Right atrium auricular region (tissue), 2 donors: ENCODE measurements around the gene POLE. TPM values are rescaled to one million over a fixed set of nuclear protein-coding genes. Genes with fewer than 3 reads are reported as not detected.

Source experiments
- DNase-seq: peaks from one replicate; pipeline ENCODE4 v3.0.0-alpha.2; 2019; ENCODE audit warnings: low spot score
- H3K27ac ChIP-seq, 2 donors: fragments of 200-600 bp; sonication (generic); 1 replicate in 1 of 2; 2 replicates in 1 of 2; pipeline ENCODE4 v1.5.1; 2016 to 2019
- H3K27me3 ChIP-seq, 2 donors: fragments of 200-600 bp; sonication (generic); one replicate each; pipeline versions ENCODE4 v1.5.1 to v1.6.0; 2017 to 2019
- H3K36me3 ChIP-seq: fragments of 200-600 bp; sonication (generic); one replicate; pipeline ENCODE4 v1.5.1; 2016
- H3K4me1 ChIP-seq, 2 donors: fragments of 200-600 bp; sonication (generic); one replicate each; pipeline versions ENCODE4 v1.5.1 to v1.6.0; 2017 to 2019
- H3K4me3 ChIP-seq, 2 donors: fragments of 200-600 bp; sonication (generic); 1 replicate in 1 of 2; 2 replicates in 1 of 2; pipeline ENCODE4 v1.5.1; 2017 to 2019; ENCODE audit warnings: mild to moderate bottlenecking in 1 of 2, moderate library complexity in 1 of 2
- H3K9me3 ChIP-seq, 2 donors: fragments of 200-600 bp; sonication (generic); one replicate each; pipeline ENCODE4 v1.5.1; 2019
- total RNA-seq, 2 donors: library from RNA; depleted of rRNA; stranded (reverse); fragments of >200 nt; gene quantifications; one replicate each; pipeline ENCODE4 v1.1.0, GENCODE V29; 2016
- TF ChIP-seq, protein P1 (sequence below), 2 donors: fragments of 200-600 bp; sonication (generic); IDR thresholded peaks; one replicate each; pipeline ENCODE4 v1.5.1; 2019; ENCODE audit warnings: antibody characterized with exemption in 2 of 2

Gene POLE
- total RNA-seq, 2 donors from 2014 or later, result 10.2 to 13.9 TPM

DNA sequence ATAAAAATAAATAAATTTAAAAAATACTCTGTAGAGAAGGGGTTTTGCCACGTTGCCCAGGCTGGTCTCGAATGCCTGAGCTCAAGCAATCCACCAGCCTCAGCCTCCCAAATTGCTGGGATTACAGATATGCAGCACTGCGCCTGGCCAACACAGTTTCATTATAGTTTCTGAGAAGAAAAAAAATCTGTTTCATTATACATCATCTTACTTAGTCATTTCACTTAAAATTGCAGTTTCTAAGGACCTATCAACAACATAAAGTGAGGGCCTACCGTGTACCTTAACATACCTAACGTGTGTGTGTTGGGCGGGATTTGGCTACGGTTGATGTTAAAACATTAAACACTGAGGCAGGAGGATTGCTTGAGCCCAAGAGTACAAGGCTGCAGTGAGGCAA lies 40.3 kb downstream of the POLE start:
- no peak for DNase-seq
- peaks cover 37% of the 10 kb centered on the region for H3K36me3 ChIP-seq
- no peaks in the 10 kb centered on the region for H3K4me1 ChIP-seq
- TF ChIP-seq, protein P1, sequence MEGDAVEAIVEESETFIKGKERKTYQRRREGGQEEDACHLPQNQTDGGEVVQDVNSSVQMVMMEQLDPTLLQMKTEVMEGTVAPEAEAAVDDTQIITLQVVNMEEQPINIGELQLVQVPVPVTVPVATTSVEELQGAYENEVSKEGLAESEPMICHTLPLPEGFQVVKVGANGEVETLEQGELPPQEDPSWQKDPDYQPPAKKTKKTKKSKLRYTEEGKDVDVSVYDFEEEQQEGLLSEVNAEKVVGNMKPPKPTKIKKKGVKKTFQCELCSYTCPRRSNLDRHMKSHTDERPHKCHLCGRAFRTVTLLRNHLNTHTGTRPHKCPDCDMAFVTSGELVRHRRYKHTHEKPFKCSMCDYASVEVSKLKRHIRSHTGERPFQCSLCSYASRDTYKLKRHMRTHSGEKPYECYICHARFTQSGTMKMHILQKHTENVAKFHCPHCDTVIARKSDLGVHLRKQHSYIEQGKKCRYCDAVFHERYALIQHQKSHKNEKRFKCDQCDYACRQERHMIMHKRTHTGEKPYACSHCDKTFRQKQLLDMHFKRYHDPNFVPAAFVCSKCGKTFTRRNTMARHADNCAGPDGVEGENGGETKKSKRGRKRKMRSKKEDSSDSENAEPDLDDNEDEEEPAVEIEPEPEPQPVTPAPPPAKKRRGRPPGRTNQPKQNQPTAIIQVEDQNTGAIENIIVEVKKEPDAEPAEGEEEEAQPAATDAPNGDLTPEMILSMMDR (IDR thresholded peaks at IDR 0.05), result no peak
- no peak overlapping the region for H3K4me3 ChIP-seq
- H3K9me3 ChIP-seq, result no peaks in the 10 kb centered on the region
- H3K27me3 ChIP-seq, result no peaks in the 10 kb centered on the region
- no peak overlapping the region for H3K27ac ChIP-seq

DNA sequence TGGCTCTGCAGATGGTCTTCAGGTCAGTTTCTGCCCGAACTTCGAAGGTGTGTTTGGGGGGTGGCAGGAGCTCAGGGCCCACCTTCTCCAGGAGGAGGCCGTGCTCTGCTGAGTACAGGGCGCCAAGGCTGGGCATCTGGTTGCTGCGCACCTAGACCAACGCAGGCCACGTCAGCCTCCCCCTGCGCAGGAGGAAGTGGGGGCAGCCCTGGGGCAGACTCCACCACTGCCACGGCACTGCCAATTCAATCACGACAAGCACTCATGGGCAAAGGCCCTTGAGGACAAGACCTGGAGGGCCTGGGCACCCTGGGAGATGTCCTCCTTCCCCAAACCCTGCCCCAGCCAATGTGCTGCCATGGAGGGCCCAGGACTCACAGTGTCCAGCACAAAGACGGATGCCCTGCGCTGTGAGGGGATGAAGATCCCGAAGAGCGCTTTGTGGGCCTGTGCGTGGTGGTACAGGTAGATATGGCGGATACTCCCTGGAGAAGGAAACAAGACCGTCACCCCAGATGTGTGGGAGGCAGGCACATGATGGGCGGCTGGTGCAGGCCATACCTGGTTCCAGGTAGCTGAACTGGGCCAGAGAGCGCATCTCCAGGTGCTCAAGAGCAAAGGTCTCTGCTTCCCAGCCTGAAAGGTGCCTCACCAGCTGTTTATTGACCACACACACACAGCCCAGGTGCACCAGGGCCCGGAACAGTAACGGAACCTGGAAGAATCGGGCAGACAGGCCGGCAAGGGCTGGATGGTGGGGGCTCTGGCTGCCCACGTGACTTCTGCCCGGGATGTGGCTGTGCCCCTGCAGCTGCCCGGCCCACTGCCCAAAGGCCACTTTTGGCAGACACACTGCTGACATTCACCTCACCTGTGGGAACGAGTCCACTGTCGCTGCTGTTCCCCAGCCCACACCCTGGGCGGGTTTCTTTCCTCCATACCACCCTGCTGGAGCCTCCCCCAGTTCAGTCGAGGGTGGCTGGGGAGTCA lies 44.0 kb downstream of the POLE start:
- H3K4me3 ChIP-seq, result no peak overlapping the region
- H3K9me3 ChIP-seq, result no peaks in the 10 kb centered on the region
- no peak overlapping the region for H3K27ac ChIP-seq
- H3K36me3 ChIP-seq, result peaks cover 29% of the 10 kb centered on the region
- DNase-seq, result no peak
- TF ChIP-seq, protein P1 (IDR thresholded peaks at IDR 0.05), result no peak
- H3K27me3 ChIP-seq, result no peaks in the 10 kb centered on the region
- H3K4me1 ChIP-seq, result no peaks in the 10 kb centered on the region

DNA sequence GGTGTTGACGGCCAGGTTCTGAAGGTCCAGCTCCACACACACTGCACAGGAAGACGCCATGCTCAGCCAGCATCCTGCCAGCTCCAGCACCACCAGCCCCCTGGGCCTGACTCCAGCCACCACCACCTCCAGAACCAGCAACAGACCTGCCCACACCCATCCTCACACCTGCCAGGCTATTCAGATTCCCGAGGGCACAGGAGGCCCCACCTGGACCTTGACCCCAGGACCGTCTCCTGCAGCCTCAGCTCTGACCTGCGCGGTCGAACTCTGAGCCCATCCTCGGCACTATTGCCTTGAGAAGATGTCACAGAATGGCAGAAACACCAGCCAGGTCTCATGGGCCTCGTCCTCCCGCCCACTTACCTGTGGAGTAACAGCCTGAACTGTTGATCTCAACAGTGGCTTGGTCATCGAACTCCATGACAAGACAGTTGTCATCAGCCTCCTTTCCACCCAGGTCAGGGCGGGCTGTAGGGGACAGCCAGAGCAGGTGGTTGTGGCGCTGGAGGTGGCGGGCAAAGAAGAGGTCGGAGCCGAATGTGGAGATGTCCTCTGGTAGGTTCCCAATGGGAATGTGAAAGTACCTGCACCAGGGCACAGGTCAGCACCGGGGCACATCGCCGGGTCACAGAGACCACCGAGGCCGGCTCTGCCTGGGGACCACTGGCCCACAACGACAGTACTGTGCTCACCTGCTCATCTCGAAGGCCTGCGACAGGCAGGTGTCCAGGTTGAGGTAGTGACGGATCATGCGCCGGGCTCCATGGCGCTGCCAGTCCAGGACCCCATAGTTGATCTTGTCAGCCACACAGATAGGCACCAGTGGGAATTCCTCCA lies 45.1 kb downstream of the POLE start:
- peaks cover 40% of the 10 kb centered on the region for H3K36me3 ChIP-seq
- TF ChIP-seq, protein P1 (IDR thresholded peaks at IDR 0.05), result no peak
- H3K4me1 ChIP-seq, result no peaks in the 10 kb centered on the region
- H3K9me3 ChIP-seq, result no peaks in the 10 kb centered on the region
- DNase-seq, result no peak
- no peaks in the 10 kb centered on the region for H3K27me3 ChIP-seq
- no peak overlapping the region for H3K4me3 ChIP-seq
- H3K27ac ChIP-seq, result no peak overlapping the region

DNA sequence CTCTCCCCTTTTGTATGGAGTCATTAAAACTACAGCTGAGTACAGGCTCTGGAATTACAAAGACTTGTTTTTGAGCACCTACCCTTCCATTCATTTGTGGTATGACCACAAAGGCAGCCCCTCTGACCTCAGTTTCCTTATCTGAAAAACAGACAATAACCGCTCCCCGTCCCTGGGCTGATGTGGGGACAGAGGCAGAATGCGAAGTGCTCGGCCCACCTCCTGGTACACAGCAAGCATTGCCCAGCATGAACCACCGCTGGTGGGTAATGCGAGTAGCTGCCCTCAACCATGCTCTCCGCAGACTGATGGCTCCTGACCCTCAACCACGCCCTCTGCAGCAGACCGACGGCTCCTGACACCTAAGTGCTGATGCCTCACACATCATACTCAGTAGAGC lies 46.2 kb downstream of the POLE start:
- peaks cover 44% of the 10 kb centered on the region for H3K36me3 ChIP-seq
- no peaks in the 10 kb centered on the region for H3K4me1 ChIP-seq
- no peak overlapping the region for H3K27ac ChIP-seq
- no peaks in the 10 kb centered on the region for H3K9me3 ChIP-seq
- no peaks in the 10 kb centered on the region for H3K27me3 ChIP-seq
- DNase-seq, result no peak
- H3K4me3 ChIP-seq, result no peak overlapping the region
- TF ChIP-seq, protein P1 (IDR thresholded peaks at IDR 0.05), result no peak

DNA sequence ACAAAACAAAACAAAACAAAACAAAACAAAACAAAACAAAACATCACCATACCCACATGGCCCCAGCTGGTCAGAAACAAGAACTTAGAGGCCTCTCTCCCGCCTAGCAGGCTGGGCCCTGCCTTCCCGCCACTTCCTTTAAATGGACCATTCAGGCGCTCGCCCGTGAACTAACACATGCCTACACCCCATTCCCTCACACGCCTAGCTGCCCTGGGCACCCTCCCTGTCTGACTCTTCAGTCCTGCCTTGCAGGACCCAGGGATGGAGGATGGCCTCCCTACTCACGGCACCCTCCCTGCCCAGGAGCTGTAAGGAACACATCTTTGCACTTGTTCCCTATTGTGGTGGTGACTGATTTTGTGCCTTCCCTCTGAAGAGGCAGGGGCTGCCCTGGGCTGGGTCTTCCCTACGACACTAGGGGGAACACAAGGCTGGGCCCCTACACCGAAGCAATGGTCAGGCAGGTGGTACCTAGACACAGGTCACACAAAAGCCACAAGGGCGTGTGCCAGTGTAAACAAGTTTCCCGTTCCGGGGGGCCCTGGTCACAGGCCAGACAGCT lies 47.1 kb downstream of the POLE start:
- no peak for DNase-seq
- H3K27me3 ChIP-seq, result no peaks in the 10 kb centered on the region
- no peaks in the 10 kb centered on the region for H3K4me1 ChIP-seq
- H3K9me3 ChIP-seq, result no peaks in the 10 kb centered on the region
- H3K27ac ChIP-seq, result no peak overlapping the region
- TF ChIP-seq, protein P1 (IDR thresholded peaks at IDR 0.05), result no peak
- peaks cover 50% of the 10 kb centered on the region for H3K36me3 ChIP-seq
- H3K4me3 ChIP-seq, result no peak overlapping the region
